Gastrocnemius medialis (tissue), 4 donors: ENCODE results near the gene MLST8. TPM values are rescaled to one million over a fixed set of nuclear protein-coding genes. Genes with fewer than 3 reads are reported as not detected.
A peak's percentile ranks its signal among the peaks of the same experiment; 100 is the strongest.

Experiments used
- ATAC-seq, 2 donors: fragments of 150-250 bp; one replicate each; pipeline ENCODE4 v1.9.1; 2016
- DNase-seq, 2 donors: peaks; one replicate each; pipeline ENCODE4 v3.0.0-alpha.2; 2019
- H3K27ac ChIP-seq, 4 donors: fragments of 200-600 bp; sonication (generic); 1 replicate in 1 of 4; 2 replicates in 3 of 4; pipeline ENCODE4 v1.5.1; 2016 to 2018; ENCODE audit warnings: mild to moderate bottlenecking in 2 of 4, moderate library complexity in 1 of 4
- H3K27me3 ChIP-seq, 3 donors: fragments of 200-600 bp; sonication (generic) in 2 of 3; 1 replicate in 1 of 3; 2 replicates in 2 of 3; pipeline versions ENCODE4 v1.5.1 to v1.6.0; 2016 to 2019; ENCODE audit warnings: mild to moderate bottlenecking in 1 of 3, moderate library complexity in 1 of 3
- H3K36me3 ChIP-seq, 2 donors: fragments of 200-600 bp; sonication (generic) in 1 of 2; one replicate each; pipeline ENCODE4 v1.5.1; 2017 to 2018
- H3K4me1 ChIP-seq, 2 donors: fragments of 200-600 bp; sonication (generic) in 1 of 2; one replicate each; pipeline ENCODE4 v1.5.1; 2016 to 2017; ENCODE audit warnings: mild to moderate bottlenecking in 2 of 2
- H3K4me3 ChIP-seq, 4 donors: fragments of 200-600 bp; sonication (generic) in 3 of 4; 1 replicate in 1 of 4; 2 replicates in 3 of 4; pipeline ENCODE4 v1.5.1; 2016 to 2019; ENCODE audit warnings: mild to moderate bottlenecking in 2 of 4
- H3K9me3 ChIP-seq, 3 donors: fragments of 200-600 bp; sonication (generic) in 2 of 3; 1 replicate in 1 of 3; 2 replicates in 2 of 3; pipeline ENCODE4 v1.5.1; 2016 to 2019
- CTCF ChIP-seq, 5 experiments: fragments of 450-650 bp in 3 of 5; fragments of 200-600 bp in 2 of 5; sonication (generic) in 2 of 5; IDR thresholded peaks in 4 of 5; conservative IDR thresholded peaks in 1 of 5; 1 replicate in 4 of 5; 2 replicates in 1 of 5; pipeline ENCODE4 v1.5.1; 2016 to 2019; ENCODE audit warnings: antibody characterized with exemption in 5 of 5, mild to moderate bottlenecking in 3 of 5, moderate library complexity in 3 of 5
- POLR2A ChIP-seq, 2 donors: fragments of 450-650 bp; IDR thresholded peaks; one replicate each; pipeline ENCODE4 v1.6.1; 2017; ENCODE audit warnings: antibody characterized with exemption in 2 of 2, mild to moderate bottlenecking in 2 of 2, moderate library complexity in 2 of 2
- in situ Hi-C, 4 donors: fragments of 200-750 bp; cut with MboI; loops; one replicate each; pipeline versions ENCODE4 v1.15.0 to v1.8.0; 2017; ENCODE audit warnings: low sequenced_read_pairs in 4 of 4
- intact Hi-C: fragments of 100-400 bp; cut with DNase I; formaldehyde crosslinking; loops from one replicate; pipeline ENCODE4 v1.15.1; 2023; ENCODE audit warnings: low total_unique reads
- total RNA-seq, 4 donors: library from RNA; depleted of rRNA; stranded (reverse); fragments of >200 nt; gene quantifications; one replicate each; pipeline versions ENCODE4 v1.1.0 to v1.2.3, GENCODE V29; 2016

MLST8 gene
- total RNA-seq, 4 donors from 2014 or later: 40.3 to 77.0 (median 73.5) TPM

DNA sequence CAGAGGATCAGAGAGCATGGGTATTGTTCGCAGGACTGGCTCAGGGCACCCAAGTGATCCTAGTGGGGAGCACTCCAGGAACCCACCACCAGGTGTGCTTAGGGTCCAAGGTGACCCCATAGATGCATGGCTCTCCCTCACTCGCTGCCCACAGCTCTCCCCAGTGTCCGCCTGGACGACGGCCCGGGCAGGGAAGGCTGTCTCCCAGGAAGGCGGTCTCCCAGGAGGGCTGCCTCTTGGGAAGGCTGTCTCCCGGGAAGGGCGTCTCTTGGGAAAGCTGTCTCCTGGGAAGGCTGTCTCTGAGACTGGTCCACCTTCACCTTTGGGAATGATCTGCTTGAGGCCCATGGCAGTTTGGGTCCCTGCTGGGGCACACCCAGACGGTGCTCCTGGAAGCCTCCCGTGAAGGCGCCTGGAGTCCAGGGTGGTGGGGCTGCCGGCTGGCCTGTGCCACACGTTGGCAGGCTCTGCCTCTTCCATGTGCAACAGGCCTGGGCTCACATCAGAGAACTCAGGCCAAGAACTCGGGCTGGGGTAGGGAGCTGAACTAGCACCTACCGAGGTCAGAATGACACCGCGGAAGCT lies 41.1 kb downstream of the MLST8 start:
- no peak overlapping the region for H3K4me3 ChIP-seq
- no peaks in the 10 kb centered on the region for H3K27me3 ChIP-seq
- H3K27ac ChIP-seq: peak overlapping the region in 1 of 4 donors; percentile 20
- H3K4me1 ChIP-seq: peaks cover 11% of the 10 kb centered on the region in 2 donors
- intact Hi-C loops (no loop called here), in situ Hi-C loops (no loop called here)
- peaks cover 0 to 51% of the 10 kb centered on the region in 2 donors for H3K36me3 ChIP-seq
- DNase-seq: no peak
- no peaks in the 10 kb centered on the region for H3K9me3 ChIP-seq
- no peak for TF ChIP-seq CTCF (IDR thresholded peaks at IDR 0.05 in 4 of 5, conservative IDR thresholded peaks at IDR 0.05 in 1 of 5)
- TF ChIP-seq POLR2A (IDR thresholded peaks at IDR 0.05): no peak
- no peak for ATAC-seq

DNA sequence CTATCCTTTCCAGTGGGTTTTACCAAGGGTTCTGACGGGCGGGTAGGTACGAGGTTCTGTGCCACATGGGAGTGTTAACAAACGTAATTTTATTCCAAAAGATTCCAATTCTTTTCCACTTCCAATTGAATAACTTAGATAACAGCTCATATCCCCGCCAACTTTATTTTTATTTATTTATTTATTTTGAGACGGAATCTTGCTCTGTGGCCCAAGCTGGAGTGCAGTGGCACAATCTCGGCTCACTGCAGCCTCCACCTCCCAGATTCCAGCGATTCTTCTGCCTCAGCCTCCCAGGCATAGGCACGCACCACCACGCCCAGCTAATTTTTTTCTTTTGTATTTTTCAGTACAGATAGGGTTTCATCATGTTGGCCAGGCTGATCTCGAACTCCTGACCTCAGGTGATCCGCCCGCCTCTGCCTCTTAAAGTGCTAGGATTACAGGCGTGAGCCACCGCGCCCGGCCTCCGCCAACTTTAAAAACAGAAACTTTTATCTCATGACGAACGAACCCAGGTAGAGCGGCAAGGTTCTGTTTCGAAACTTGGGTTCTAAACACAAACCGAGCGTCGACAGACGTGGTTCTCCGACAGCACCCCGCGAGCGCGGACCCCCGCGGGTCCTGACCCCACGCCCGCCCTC lies 45.5 kb downstream of the MLST8 start:
- no peaks in the 10 kb centered on the region for H3K9me3 ChIP-seq
- peak overlapping the region; percentile 68 to 89 (median 70) for H3K4me3 ChIP-seq
- in situ Hi-C loops: no loop called here
- intact Hi-C loops: loop anchor here (1.0 to 2.0 kb wide), 6 partner anchors 18 to 228 kb away; partner anchors contain the start of genes ABCA3, RNPS1 and TRAF7
- H3K4me1 ChIP-seq: peaks cover 20 to 22% of the 10 kb centered on the region in 2 donors
- peaks cover 0 to 42% of the 10 kb centered on the region in 2 donors for H3K36me3 ChIP-seq
- TF ChIP-seq CTCF (IDR thresholded peaks at IDR 0.05 in 4 of 5, conservative IDR thresholded peaks at IDR 0.05 in 1 of 5): no peak
- no peak for TF ChIP-seq POLR2A (IDR thresholded peaks at IDR 0.05)
- DNase-seq (peak in 1 of 2 donors; percentile 66), ATAC-seq (peak; percentile 38 to 46)
- peak overlapping the region; percentile 86 to 97 (median 92) for H3K27ac ChIP-seq
- no peaks in the 10 kb centered on the region for H3K27me3 ChIP-seq

DNA sequence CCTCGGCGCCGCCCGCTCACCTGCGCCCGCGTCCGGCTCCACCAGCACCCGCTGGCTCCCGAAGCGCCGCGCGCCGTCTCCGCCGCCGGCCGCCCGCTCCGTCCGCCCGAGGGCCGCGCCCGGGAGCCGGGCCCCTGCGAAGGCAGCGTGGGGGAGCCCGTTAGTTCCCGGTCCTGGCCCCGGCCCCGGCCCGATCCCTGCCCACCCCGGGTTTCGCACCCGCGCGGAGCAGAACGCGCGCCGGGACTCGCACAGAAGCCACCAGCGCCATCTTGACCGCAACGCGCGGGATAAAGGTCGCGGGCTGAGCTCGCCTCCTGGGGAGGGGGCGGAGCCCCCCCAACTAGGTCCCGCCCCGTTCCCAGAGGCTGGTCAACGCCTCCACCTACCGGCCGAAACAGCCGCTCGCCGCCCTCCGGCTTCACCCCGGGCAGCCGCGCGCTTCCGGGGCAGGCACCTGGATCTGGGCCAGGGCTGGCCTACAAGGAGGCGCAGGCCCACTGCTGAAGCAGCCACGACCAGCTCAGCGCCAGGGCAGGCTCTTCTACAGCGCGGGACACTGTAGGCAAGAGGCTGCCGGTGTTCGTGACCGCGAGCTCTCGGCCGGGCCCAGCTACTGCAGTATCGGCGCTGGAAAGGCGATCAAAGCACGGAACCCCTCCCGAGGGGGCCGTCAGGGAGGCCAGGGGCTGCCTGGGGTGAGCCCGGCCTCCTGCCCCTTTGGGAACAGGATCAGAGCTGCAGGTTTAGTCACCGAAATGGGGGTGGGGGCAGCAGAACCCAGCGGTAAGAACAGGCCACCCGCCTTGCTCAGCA lies 46.2 kb downstream of the MLST8 start, which contains the start of gene ECI1:
ECI1 (minus strand) TSS at position 292 of the 816 bp plus-strand sequence; CDS start at position 271, 21 bp downstream.
- in situ Hi-C loops: no loop called here
- peaks cover 0 to 42% of the 10 kb centered on the region in 2 donors for H3K36me3 ChIP-seq

More for the DNA sequence above, 46.2 kb downstream of the MLST8 start, which contains the start of gene ECI1:
- H3K27ac ChIP-seq: peak within 1 kb of the TSS; percentile 86 to 97 (median 92)
- H3K9me3 ChIP-seq: no peaks in the 10 kb centered on the region
- DNase-seq (peak; percentile 93 to 95), ATAC-seq (peak; percentile 92 to 96)
- H3K27me3 ChIP-seq: no peaks in the 10 kb centered on the region
- intact Hi-C loops: loop anchor here (1.0 to 2.0 kb wide), 6 partner anchors 17 to 229 kb away; partner anchors contain the start of genes ABCA3, RNPS1 and TRAF7
- peak within 1 kb of the TSS; percentile 68 to 89 (median 70) for H3K4me3 ChIP-seq
- TF ChIP-seq POLR2A (IDR thresholded peaks at IDR 0.05): peak; percentile 87 to 94
- peak; percentile 64 to 92 (median 87) for TF ChIP-seq CTCF (IDR thresholded peaks at IDR 0.05 in 4 of 5, conservative IDR thresholded peaks at IDR 0.05 in 1 of 5)
- H3K4me1 ChIP-seq: peaks cover 20 to 22% of the 10 kb centered on the region in 2 donors
